HG02884 (cell line): Measurements from ENCODE around the gene LRMDA.

Experiments used
- ATAC-seq: cut with Tn5 transposase; IDR thresholded peaks from one replicate; pipeline ENCODE4 v1.9.1; 2021; ENCODE audit warnings: mild to moderate bottlenecking, moderate library complexity; ENCODE audit not compliant: unreplicated experiment

Gene LRMDA

DNA sequence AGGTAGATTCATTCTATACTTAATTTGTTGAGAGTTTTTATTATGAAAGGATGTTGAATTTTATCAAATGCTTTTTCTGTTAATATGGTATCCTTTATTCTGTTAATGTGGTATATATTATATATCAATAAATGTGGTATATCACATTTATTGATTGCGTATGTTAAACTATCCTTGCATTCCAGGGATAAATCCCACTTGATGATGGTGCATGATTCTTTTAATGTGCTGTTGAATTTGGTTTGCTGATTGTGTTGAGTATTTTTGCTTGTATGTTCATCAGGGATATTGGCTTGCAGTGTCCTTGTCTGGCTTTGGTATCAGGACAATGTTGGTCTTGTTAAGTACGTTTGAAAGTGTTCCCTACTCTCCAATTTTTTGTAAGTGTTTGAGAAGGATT, 11.9 kb downstream of the LRMDA start:
- no peak for ATAC-seq

- no peak for ATAC-seq
Measured at GRCh38 chr10:75444781-75445386, 13.5 kb downstream of the LRMDA start.

DNA sequence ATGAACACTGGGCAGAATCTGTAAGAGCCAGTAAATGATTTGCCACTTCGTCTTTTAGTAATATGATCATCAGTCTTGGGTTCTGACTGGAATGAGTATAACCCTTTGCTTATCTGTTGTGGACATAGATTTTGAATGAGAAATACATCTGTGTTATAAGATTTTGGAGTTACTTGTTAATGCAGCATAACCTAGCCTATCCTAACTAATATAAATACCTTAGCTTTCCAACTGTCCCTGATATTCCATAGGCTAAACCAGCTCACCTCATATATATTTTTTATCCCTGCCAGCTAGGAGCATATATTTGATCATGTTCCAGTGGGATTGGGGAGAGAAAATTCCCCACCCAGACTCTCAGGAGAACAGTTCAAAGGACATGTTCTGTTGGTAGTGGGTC, 15.1 kb downstream of the LRMDA start:
- ATAC-seq = no peak

GRCh38 chr10:75448166-75448565, 16.7 kb downstream of the LRMDA start:
- no peak for ATAC-seq

DNA sequence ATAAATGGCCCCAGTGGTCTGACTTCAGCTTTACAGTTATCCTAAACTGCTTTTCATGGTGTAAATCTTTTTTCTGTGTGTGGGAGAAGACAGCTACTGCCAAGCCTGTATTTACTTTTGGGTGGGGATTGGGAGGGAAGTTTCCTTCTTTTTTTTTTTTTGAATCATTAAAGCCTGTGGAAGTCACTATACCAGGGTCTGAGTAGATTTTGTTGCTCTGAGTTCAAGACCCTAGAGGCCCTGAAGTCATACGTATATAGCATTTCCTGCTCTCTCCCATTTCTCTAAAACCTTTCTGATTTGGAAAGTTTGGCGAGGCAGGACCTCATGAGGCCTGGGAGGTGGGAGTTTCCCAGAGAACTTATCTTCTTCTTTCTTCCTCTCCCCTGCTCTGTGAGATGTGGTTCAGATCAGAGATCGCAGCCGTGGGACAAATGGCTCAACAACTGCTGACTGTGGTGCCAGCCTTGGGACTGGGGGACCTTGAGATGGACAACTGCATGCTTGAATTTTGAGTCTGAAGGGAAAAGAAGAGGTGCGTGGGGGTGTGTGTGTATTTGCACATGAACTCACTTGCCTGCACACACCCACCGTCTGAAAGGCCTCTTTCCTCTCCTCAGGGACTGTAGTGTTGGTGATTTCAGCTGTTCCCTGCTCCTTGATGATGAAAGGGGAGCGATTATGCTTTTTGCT, 18.1 kb downstream of the LRMDA start:
- no peak for ATAC-seq

- ATAC-seq = no peak
Measured at GRCh38 chr10:75450075-75450445, 18.6 kb downstream of the LRMDA start.

DNA sequence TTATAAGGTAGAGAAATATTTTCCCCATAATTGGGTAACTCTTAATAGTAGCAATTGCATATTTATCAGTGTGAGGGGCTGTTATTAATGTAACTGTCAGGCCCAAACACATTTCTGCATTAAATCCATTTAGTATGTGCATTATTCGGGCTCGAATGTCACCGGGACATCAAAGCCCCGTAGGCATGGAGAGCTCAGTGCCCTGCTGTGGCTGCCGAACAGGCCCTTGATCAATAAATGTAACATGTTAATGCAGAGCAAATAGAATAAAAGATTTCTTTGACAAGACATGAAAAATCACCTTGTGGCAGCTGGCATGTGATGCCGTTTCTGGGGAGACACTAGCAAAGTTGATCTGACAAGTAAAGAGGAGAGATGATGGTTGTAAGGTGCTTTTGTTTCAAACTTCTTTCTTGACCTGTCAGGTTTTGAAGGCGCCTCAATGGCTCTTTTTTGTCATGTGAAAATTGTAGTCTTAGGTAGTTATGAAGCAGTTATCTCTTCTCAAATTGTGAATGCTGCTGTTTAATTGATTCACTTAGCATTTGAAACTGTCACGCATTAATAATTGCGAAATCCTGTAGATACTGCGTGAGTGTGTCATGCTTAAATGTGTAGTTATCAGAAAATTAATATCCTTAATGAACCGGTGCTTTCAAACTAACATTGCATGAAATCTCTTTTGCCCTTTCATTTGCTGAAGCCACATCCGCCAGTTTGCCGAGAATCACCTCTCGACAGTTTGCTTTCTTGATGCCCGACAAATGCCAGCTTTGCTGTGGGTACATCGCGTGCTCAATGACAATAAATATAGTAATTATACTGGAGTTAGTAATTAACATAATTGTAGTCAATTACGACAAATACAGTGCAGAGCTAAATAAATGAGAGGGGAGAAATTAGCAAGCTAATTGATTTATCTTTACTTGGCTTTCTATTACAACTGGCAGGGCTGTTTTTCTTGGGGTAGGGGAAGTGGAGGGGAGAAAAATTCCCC, 19.5 kb downstream of the LRMDA start:
- no peak for ATAC-seq

- no peak for ATAC-seq
Measured at GRCh38 chr10:75451831-75452230, 20.4 kb downstream of the LRMDA start.

- no peak for ATAC-seq
Measured at GRCh38 chr10:75452997-75453396, 21.6 kb downstream of the LRMDA start.

GRCh38 chr10:75456122-75456521, 24.7 kb downstream of the LRMDA start:
- no peak for ATAC-seq

DNA sequence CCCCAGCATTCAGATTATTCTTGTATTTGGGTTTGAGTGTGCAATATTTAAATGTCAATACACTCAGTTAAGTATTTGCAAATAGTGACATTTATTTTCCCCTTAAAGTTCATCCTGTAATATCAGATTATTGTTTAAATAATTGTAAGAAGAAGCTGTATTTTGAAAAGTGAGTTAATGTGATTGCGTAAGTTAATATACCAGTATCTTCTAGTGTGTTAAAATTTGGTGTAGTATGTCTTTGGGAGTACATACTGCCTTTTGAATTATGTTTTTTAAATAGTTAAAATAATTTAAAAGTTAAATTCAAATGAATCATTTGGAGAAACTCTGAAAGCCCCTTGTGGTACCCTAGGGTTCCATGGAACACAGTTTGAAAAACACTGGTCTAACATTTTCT, 28.6 kb downstream of the LRMDA start:
- ATAC-seq = no peak

DNA sequence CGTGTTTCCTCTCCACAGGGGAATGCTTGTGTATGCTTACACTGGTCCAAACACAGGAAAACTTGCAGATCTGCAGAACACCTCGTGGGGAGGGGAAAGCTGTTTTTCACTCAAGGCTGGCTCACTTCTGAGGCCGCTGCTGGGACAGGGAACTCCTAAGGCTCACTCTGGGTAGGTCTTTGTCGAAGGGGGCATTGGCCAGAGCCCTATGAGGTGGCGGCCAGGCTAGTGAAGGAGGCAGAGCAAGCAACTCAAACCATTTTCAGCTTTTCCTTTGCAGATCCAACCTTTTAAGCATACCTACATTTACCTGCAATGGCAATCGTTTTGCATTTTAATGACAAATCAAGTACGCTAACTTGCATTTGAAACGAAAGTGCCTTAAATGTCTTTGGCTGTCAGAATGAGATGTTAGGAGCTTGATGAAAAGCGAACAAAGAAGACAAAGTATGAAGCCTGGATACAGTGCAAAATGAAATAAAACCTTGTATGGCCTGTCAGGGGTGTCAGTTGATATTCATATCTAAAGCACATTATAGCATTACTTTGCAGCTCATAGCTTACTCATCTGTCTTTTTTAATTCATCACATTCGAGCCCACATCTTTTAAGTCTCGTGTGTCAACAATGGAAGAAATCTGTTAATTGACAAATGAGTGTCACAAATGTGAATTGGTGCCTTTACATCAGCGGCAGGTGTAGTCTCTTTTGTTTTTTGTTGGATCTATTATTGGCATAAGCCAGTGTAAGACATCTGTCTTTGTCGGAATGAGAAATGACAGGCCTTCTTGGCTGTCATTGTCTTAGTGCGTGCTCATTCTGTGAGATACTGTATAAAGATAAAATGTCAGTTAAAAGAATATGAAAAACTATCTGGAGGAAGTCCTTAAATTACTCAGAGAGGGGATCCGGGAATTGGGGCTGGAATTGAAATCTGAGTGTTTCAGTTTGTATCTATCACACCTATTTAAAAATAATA, 30.5 kb downstream of the LRMDA start:
- ATAC-seq = no peak

DNA sequence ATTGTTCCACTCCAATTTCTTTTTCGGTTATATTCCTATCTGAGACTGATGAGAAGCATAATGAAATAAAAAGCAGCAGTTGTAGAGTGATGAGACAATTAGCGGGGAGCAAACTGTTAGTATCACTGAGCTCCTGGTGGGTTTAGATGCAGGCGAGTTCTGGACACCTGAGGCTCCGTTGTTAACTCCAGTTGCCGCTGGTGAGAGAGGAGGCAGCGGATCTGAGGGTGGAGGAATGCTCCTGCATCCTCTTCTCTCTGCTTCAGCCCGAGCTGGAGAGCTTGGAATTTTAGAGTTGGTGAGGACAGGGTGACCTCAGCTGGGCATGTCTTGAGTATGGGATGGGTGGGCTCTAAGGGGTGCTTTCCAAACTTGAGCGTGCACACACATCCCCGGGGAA, 31.4 kb downstream of the LRMDA start:
- ATAC-seq = no peak

- no peak for ATAC-seq
Measured at GRCh38 chr10:75464478-75465449, 33.3 kb downstream of the LRMDA start.

DNA sequence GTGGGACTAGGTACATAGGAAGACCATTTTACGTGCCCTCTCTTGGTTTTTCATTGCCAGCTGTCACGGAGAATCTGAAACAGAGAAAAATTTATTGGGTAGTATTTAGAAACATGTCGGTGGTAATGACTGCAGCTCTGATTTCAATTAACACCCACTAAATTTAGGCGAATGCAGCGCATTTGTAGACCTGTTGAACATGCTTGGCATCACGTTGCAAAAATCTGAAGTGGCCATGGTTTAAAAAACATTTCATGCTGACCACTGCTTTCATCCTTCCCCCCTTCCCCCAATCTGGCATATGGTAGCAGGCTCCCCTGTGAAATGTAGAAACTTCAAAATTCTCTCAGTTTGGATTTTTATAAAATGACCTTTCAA, 34.0 kb downstream of the LRMDA start:
- no peak for ATAC-seq

DNA sequence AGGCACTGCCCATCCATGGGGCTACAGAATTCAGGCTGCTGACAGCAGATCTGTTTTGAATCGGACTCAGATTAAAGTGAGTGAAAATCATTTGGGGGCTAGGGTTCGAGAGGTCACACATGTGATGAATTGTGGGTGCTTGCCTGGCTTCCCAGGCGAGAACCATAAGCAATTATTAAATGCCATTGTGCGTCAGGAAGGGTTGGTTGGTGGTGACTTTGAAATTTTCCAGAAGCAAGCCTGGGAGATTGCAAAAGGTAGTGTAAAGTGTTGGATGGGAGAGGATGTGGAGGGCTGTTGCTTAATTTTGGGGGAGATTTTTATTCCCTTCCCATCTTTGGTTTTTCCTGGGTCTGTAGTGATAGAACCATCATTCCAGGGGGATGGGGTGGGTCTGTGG, 34.6 kb downstream of the LRMDA start:
- no peak for ATAC-seq

GRCh38 chr10:75466886-75467285, 35.5 kb downstream of the LRMDA start:
- ATAC-seq = no peak

DNA sequence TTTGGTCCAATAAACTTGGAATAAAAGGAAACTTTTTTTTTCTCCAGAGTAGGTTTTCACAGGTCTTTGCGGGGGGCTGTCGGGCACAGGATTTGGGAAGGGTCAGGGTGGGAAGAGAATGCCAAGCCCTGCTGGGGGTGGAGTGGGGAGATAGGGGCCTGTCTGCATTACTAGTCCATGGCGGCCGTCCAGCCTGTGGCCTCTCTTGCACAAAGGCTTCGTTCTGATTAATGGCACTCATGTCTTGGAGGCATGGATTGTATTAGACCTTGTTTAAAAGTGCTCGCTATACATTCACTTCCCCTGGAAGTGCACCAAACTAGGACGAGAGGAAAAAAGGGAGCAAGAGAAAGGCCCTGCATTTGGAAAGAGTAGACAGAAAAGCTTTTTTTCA, 37.2 kb downstream of the LRMDA start:
- no peak for ATAC-seq

- ATAC-seq = no peak
Measured at GRCh38 chr10:75469006-75469616, 37.7 kb downstream of the LRMDA start.
